ENCODE results near the gene CHERP.
"Not testable (repeated sequence)": the region's sequence is repeated elsewhere in the genome, so short reads cannot be mapped to it uniquely, and the experiment has no call there.

CHERP gene

DNA sequence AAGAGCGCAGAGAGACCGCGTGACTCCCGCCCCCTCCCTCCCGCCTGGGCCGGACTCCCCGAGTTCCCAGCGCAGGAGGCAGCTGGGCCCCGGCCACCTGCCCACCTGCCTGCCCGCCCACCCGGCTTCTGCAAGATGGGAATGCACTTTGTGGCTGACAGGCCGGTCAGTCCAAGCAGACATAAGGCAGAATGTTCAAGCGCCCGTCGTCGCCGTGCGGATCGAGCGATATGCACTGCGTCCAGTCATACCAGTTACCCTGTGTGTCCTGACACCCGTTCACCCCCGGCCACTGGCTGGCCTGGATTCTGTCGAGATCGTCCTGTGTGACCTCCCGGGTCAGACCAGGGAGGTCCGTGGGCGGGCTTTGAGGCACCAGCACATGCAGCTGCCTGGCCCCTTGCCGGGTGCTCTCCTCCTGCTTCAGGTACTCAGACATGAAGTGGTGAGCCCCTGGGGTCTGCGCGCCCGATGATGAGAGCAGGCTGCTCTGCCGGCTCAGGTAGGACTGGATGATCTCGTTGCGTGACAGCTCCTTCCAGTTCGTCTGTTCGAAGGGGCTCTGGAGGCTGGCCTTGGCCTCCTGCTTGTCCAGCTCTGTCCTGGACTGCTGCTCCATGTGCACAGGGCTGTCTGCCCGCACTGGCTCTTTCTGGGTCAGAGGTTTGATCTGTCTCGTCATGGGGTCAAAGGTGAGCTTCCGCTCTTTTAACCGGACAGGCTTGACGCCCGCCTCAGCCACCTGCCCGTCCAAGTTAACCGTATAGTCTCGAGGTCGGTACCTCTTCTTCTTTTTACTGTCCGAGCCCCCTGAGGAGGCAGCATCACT lies 33.8 kb upstream of the CHERP start:
- DNase-seq, result no peak

DNA sequence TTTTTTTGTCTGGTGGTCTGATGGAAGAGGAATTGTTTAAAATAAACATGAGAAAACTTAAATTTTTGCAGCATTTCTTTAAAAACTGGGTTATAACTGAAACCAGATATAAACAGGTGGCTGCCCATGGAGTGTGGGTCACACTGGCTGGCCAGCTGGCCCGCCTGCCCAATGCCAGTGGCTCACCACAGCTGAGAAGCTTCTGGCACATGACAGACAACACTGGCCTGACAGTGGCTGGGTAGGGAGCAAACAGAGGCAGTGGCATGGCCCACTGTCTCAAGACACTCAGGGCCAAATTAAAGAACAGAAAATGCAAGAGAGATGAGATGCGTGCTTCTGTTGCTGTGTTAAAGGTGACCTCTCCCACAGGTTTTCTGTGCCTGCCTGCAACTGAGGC lies 33.0 kb upstream of the CHERP start:
- DNase-seq, result no peak

DNA sequence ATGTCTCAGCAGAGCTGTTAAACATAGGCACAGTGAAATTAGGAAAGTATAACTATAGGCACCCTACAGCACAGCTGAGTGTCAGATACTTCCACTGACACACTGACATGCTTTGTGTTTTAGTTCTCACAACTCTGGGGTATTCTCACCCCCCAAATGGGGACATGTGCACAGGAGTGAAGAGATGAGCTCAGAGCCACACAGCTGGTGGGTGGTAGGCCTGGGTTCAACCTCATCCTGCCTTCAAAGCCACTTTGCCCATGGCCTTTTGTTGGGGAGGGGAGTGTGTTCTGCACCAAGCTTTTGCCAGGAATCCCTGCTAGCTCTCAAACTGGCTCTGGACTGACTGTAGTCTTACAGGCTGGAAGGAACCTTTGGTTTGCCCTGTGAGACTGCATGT lies 31.7 kb upstream of the CHERP start:
- no peak for DNase-seq

DNA sequence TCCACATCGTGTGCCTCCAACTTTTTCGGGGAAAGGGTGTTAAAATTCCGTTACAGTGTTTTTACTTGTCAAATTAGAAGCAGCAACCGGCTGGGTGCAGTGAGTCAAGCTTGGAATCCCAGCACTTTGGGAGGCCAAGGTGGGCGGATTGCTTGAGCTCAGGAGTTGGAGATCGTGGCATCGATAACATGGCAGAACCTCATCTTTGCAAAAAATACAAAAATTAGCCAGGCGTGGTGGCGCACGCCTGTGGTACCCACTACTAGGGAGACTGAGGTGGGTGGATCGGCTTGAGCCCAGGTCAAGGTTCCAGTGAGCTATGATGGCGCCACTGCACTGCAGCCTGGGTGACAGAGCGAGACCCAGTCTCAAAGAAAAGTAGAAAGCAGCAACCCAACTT lies 31.1 kb upstream of the CHERP start:
- no peak for DNase-seq

DNA sequence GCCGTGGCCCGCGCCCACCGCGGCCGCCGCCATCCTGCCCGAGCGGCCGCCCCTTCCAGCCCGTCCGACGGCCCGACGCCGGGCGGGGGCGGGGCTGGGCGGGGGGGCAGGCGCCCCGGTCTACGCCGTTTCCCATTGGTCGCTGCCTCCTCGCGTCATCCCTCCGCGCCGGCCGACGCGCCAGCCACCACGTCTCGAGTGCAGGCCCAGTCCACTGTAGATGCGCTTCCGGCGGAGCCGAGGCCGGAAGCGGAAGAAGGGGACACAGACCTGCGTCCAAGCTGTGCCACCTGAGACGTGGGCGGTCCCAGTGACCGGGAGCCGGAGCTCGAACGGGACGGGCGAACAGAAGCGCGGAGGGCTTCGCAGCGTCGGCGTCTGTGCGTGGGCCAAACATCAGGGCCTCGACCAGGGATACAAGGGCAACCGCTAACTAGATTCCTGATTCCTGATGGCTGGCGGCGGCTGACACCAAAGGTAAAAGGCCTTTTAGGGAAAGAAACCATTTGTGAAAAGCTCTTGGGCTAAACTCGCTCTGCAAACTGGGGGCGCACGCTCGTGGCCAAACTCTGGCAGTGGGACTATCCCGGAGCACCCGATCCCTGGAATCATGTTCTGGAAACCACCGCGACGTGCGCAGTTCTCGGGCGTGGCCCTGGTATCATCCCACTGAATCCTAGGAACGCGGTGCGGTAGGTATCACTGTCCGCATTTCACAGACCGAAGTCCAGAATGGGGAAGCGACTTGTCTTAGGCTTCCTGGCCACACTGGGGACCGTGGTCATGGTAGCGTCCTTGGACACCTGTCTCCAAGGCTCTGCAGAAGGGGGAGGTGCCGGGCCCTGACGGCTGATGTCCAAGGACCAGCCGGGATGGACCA lies 30.3 kb upstream of the CHERP start, which contains the start of gene SLC35E1:
Gene SLC35E1, minus strand, starts transcription at position 84 of the 880 bp plus-strand sequence. Its CDS starts 51 bp downstream, at position 33.
- peak; percentile 89 for DNase-seq

DNA sequence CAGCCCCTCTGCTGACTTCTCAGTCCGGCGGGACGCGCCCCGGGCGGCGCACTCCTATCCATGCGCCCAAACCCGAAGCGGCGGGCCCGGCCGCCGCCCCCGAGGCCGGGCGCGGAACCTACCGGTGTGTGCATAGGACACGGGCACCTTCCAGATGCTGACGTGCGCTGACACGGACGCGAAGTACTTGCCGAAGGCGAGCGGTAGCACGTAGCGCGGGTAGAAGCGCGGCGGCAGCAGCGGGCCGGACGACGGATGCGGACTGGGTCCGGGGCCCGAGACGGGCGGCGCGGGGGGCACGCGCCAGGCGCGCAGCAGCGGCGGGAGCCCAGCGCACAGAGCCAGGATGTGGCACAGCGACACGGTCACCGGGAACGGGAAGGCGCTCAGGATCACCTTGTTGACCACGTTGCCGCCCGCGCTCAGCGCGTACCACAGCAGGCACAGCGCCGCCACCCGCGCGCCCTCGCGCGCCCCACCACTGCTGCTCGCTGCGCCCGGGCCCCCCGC lies 29.6 kb upstream of the CHERP start:
- peak; percentile 38 for DNase-seq

DNA sequence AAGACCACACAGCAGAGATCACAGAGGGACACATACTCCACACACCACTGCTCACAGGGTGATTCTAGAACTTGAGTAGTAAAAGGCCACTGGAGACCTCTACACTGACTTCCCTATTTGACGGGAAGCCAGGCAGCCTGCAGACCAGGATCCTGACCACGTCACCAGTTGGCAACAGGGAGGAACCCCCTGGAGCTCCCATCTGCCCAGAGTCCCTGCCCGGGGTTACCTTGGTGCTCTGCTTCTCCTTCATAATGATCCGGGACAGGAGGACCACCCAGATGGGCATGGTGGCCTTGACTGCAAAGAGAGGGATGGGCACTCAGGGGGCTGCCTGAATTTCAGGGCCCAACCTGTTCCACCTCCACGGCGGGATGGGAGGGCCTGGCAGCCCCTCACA lies 29.0 kb upstream of the CHERP start:
- DNase-seq, result no peak

DNA sequence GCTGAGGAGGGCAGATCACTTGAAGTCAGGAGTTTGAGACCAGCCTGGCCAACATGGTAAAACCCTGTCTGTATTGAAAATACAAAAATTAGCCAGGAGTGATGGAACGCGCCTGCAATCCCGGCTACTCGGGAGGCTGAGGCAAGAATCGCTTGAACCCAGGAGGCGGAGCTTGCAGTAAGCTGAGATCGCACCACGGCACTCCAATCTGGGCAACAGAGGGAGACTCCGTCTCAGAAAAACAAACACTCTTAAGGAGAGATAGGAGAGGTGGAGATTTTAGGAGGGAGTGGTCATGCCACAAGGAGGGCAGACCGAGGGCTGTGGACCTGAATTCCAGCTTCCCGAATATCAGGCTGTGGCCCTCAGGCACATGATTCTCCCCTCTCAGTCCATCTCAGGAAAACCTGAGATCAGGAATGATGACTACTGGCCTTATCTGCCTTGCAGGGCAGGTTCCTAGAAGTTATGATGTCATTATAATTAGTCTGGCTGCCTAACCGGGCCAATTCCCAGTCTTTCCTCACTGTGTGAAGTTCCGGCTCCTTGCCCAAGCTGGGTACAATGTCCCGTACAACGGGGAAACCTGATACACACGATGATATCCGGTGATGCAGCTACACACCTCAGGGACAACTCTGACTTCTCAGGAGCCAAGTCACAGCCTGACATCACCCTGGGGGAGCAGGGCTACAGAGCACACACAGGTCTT lies 27.5 kb upstream of the CHERP start:
- DNase-seq, result no peak

DNA sequence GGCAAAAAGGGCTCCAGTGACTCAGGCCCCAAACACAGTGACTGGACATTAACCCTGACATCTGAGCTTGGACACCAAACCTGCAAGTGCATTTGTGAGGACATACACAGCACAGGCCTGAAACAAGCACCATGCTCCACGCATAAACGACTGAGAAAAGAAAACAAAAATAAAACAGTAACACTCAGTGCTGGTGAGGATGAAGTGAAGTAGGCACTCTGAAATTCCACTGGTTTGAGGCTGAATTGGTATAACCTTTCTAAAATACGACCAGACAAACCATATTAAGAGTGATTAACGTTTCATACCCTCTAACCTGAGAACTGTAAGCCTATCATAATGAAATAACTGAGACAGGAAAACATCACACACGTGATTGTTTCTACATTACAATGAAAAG lies 24.5 kb upstream of the CHERP start:
- DNase-seq, result no peak

DNA sequence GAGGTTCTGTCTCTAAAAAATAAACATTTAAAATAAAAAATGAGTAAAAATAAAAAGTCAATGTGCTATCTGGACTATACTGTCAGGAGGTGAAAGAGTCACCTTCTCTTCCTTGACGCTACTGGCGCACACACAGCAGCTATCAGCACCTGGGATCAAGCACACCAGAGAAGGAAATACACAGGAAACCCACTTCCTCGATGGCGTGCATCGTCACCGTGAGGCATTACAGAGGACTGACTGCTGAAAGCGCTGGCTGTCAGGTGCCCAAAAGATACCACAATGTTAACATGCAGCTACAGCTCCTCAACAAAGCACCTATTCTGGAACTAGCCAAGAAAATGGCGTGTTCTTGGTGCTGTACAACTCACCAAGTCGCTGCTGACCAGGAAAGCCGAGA lies 23.9 kb upstream of the CHERP start:
- peak; percentile 64 for DNase-seq

DNA sequence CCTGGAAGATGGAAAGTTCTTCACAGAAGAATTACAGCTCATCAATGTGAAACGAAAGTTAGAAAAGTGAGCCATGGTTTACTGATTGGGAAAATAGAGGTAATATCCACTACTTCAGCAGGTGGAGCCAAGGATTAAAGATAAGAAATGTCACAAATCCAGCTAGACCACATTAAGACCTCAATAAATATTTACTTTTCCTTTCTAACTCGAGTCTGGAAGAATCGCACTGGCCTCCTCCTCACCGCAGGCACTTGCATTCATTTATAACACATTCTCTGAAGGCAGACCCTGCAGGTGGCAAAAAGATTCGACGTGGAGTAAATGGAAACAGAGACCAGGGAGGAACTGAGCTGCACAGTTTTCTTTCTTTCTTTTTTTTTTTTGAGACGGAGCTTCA lies 22.6 kb upstream of the CHERP start:
- no peak for DNase-seq

DNA sequence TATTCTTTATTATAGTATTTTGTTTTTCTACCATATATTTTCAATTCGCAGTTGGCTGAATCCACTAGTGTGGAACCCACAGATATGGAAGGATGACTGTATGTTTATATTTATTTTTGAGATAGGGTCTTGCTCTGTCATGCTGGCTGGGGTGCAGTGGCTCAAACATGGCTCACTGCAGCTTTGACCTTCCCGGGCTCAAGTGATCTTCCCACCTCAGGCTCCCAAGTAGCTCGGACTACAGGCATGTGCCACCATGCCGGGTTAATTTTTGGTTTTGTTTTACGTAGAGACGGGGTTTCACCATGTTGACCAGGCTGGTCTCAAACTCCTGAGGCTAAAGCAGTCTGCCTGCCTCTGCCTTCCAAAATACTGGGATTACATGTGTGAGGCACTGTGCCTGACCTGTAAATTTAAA lies 20.4 kb upstream of the CHERP start:
- no peak for DNase-seq

DNA sequence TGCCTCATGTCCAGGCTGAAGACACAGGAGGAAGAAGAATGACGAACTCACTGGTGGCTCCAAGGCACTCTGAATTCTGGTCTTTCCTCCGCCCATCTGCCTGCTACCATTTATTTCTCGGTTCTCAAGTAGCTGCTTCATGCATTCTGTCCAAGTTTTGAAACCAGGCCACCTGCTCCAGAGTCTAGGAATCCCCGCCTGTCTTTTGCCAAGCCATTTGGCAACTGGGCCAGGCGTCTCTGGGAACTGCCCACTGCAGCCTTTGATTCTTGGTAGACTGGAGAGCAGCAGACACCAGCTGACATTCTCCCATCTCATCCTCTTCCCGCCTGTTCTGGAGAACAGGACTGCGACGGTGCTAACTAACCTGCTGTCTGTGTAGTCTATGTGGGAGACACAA lies 19.1 kb upstream of the CHERP start:
- no peak for DNase-seq

DNA sequence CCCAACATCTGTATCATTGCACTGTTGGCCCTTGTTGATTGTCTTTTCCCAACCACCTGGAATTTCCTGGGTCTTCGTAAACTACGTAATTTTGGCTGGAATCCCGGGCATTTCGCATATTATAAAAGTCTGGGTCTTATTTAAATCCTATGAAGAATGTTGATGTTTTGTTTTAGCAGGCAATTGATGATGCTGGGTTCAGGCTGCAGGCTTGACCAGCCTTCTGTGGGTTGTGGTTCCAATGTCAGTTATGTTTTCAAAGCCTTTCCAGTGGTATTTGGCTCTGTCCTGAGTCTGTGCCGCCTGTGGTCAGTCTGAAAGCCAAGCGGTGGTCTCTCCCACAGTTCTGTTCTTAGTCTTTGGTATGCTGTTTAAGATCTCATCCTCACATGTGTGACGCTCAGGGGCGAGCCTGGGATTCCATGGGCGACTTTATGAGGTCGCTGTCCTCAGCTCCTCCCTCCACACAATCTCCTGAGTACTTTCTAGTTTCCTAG lies 17.6 kb upstream of the CHERP start:
- DNase-seq, result no peak

DNA sequence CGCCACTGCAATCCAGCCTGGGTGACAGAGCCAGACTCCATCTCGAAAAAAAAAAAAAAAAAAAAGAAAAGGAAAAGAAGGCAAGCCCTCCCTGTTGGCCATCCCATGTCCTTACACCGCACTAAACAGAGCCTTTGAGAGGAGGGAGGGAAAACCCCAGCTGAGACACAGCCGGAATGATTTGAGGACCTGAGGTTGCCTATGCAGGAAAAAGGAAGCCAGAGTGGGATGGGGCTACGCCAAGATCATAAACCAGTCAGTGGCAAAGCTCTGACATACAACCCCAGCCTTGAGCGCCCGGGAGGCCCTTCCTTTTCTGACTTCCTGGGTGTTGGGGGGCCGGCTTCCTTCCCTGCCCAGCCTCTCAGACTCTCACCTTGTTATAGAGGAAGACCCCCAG lies 12.5 kb upstream of the CHERP start:
- no peak for DNase-seq

DNA sequence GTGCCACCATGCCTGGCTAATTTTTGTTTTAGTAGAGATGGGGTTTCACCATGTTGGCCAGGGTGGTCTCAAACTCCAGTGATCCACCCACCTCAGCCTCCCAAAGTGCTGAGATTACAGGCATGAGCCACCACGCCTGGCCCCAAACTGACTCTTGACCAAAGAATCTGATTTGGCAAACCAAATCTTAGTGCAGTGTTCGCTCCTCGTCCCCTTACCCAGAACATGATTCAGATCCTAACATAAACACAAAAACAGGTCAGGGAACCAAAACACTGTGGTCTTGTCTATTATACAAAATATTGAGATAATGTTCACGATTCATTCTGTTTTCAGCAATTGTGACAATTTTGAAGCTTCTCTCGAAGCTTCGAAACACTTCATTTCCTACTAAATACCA lies 9.7 kb upstream of the CHERP start:
- DNase-seq, result not testable (repeated sequence)

DNA sequence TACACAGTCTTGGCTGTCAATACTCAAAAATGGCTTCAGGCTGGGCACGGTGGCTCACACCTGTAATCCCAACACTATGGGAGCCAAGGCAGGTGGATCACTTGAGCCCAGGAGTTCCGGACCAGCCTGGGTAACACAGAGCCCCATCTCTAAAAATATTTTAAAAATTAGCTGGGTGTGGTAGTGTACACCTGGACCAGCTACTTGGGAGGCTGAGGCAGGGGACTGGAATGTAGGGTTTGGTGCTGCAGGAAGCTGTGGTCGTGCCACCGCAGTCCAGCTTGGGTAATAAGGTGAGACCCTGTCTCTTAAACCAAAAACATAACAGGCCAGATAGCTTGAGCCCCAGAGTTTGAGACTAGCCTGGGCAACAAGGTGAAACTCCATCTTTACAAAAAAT lies 6.7 kb upstream of the CHERP start:
- DNase-seq, result no peak

DNA sequence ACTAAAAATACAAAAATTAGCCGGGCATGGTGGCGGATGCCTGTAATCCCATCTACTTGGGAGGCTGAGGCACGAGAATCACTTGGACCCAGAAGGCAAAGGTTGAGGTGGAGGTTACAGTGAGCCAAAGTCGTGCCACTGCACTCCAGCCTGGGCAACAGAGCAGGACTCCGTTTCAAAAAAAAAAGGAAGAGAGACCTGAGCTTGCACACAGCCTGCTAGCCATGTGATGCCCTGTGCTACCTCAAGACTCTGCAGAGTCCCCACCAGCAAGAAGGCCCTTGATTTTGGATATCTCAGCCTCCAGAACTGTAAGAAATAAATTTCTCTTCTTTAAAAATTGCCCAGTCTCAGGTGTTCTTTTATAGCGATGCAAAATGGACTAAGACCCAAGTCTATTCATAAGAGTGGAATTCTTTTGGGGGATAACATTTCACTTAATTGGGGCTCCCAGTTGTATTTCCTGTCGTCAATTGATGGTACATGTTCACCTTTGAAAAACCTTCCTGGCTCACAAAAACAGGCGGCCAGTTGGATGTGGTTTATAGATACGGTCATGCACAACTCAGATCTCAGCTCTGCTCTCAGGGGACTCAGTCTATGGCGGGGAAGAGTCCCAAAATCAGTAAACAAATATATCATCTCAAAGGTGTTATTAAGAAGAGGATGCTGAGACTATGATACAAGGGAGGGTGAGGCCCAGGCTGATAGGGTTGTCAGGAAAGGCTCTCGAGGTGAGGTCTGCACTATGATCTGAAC lies 2.4 kb upstream of the CHERP start:
- no peak for DNase-seq

DNA sequence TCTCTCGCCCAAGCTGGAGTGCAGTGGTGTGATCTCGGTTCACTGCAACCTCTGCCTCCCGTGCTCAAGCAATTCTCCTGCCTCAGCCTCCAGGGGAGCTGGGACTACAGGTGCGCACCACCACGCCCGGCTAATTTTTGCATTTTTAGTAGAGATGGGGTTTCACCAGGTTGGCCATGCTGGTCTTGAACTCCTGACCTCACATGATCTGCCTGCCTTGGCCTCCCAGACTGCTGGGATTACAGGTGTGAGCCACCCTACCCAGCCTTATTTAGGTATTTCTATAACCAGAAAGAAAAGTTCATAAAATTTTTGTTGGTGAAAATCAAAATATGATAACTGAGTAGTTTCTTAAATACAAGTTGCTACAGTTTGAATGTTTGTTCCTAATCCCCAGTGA lies 1.5 kb upstream of the CHERP start:
- DNase-seq, result not testable (repeated sequence)

DNA sequence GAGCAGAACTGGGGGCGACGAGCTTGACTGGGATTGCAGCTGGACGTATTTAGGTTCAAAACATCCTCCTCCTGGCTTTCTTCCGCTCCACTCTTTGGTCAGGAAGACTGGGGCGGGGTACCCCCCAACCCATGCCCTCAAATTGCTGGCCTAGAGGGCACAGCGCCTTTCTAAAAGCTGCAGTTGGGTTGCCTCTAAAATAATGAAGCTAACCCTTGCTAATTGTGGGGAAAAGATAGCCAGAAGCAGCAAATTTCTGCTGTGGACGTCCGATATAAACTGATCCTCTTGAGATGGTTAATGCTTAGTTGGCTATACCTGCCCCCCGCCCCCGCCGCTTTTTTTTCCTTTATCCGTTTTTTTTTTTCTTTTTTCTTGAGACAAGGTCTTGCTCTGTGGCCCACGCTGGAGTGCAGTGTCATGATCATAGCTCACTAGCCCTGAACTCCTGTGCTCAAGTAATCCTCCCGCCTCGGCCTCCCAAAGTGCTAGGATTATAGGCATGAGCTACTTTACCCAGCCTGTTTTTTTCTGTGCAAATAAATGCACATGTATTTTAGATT lies 754 bp upstream of the CHERP start:
- DNase-seq, result no peak

DNA sequence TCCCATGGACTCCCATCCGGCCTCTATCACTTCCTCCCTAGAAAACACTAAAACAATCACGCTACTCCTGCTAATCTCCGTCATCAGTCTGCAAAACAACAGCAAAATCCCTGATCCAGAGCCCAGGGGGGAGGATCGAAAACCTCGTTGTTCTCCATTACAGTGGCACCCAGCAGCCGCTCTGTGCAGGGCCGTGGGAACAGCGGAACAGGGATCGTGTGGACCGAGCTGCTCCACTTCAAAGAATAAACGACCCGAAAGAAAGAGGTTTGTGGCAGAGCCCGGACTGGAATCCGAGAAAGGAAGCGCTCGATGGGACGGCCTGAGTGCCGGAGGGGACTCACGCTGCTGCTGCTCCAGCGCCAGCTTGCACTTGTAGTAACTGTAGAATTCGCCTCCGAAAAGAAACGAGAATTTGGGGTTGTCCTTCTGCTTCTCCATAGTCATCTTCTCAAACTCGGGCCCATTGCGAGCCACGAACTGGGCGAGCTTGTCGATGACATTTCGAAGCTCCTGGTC lies 652 bp downstream of the CHERP start:
- DNase-seq, result peak; percentile 14

DNA sequence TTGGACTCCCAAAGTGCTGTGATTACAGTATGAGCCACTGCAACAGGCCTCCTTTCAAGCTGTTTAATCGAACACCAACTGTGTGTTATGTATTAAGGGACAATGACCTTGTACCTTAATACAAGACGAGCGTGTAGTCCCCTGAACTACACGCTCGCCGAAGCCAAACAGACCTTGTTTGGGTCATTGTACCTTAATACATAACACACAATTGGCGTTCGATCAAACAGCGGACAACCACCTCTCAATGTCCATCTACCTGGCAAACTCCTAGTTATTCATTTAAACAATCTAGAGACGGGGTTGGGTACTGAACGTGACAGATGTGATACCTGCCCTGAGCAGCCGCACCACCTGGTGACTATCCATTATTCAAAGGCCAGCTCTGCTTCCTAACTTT lies 1.3 kb downstream of the CHERP start:
- no peak for DNase-seq

Data from stimulated activated naive CD4-positive, alpha-beta T cell treated with Interleukin-2 at 50 U/mL for 16 hours (primary cell).